GM23338 (cell line): Measurements from ENCODE around the gene PJA2. TPM values are rescaled to one million over a fixed set of nuclear protein-coding genes. Genes with fewer than 3 reads are reported as not detected.

Experiments used
- ATAC-seq: fragments of 200-7000 bp; cut with Tn5 transposase; 3 replicates; pipeline ENCODE4 v1.9.1; 2020
- DNase-seq: peaks from one replicate; pipeline ENCODE4 v3.0.0-alpha.2; 2015; ENCODE audit warnings: low spot score
- H2AFZ ChIP-seq: fragments of 200-600 bp; sonication (generic); 2 replicates; pipeline ENCODE4 v1.8.0; 2016; ENCODE audit warnings: antibody characterized with exemption, mild to moderate bottlenecking, moderate library complexity
- H3F3A ChIP-seq: fragments of 200-600 bp; sonication (generic); replicated peaks from 2 replicates; pipeline ENCODE4 v1.8.0; 2017; ENCODE audit warnings: antibody characterized with exemption, mixed run types, low read depth
- H3K27ac ChIP-seq: fragments of 200-600 bp; sonication (generic); 2 replicates; pipeline ENCODE4 v1.6.1; 2016; ENCODE audit warnings: low read depth
- H3K27me3 ChIP-seq: fragments of 200-600 bp; sonication (generic); 2 replicates; pipeline ENCODE4 v1.8.0; 2016; ENCODE audit warnings: mild to moderate bottlenecking, mixed run types, moderate library complexity; ENCODE audit not compliant: insufficient read depth
- H3K36me3 ChIP-seq: fragments of 200-600 bp; sonication (generic); 2 replicates; pipeline ENCODE4 v1.8.0; 2016; ENCODE audit warnings: mild to moderate bottlenecking; ENCODE audit not compliant: insufficient read depth
- H3K4me1 ChIP-seq: fragments of 200-600 bp; sonication (generic); 2 replicates; pipeline ENCODE4 v1.8.0; 2016; ENCODE audit warnings: mild to moderate bottlenecking, moderate library complexity; ENCODE audit not compliant: insufficient read depth
- H3K4me2 ChIP-seq: fragments of 200-600 bp; sonication (generic); 2 replicates; pipeline ENCODE4 v1.7.1; 2017; ENCODE audit warnings: mixed run types
- H3K4me3 ChIP-seq: fragments of 200-600 bp; sonication (generic); 2 replicates; pipeline ENCODE4 v1.6.1; 2016; ENCODE audit warnings: mixed run types
- H3K79me2 ChIP-seq: fragments of 200-600 bp; sonication (generic); replicated peaks from 2 replicates; pipeline ENCODE4 v1.8.0; 2017; ENCODE audit warnings: mild to moderate bottlenecking; ENCODE audit not compliant: insufficient read depth
- H3K9me2 ChIP-seq: fragments of 200-600 bp; sonication (generic); 2 replicates; pipeline ENCODE4 v1.8.0; 2017; ENCODE audit not compliant: insufficient read depth
- H4K20me1 ChIP-seq: fragments of 200-600 bp; sonication (generic); replicated peaks from 2 replicates; pipeline ENCODE4 v1.8.0; 2017; ENCODE audit warnings: mild to moderate bottlenecking; ENCODE audit not compliant: insufficient read depth
- H3K27ac Mint-ChIP-seq: 2 replicates; pipeline ENCODE4 v1.8.0; 2020; ENCODE audit warnings: inconsistent platforms, mild to moderate bottlenecking, moderate library complexity, mixed read lengths
- H3K27me3 Mint-ChIP-seq: 3 replicates; pipeline ENCODE4 v1.8.0; 2022; ENCODE audit warnings: low read depth, mild to moderate bottlenecking, moderate library complexity, mixed read lengths, inconsistent platforms; ENCODE audit not compliant: insufficient read depth, poor library complexity
- H3K36me3 Mint-ChIP-seq: 3 replicates; pipeline ENCODE4 v1.8.0; 2021; ENCODE audit warnings: low read depth, mild to moderate bottlenecking, inconsistent platforms, moderate library complexity, mixed read lengths
- H3K4me1 Mint-ChIP-seq: 3 replicates; pipeline ENCODE4 v1.8.0; 2020; ENCODE audit warnings: mild to moderate bottlenecking, inconsistent platforms, mixed read lengths
- H3K4me3 Mint-ChIP-seq: 3 replicates; pipeline ENCODE4 v1.8.0; 2021; ENCODE audit warnings: moderate library complexity, mild to moderate bottlenecking, inconsistent platforms, mixed read lengths
- H3K9me3 Mint-ChIP-seq: 3 replicates; pipeline ENCODE4 v1.8.0; 2020; ENCODE audit warnings: moderate library complexity, mild to moderate bottlenecking, inconsistent platforms, mixed read lengths
- CREB1 ChIP-seq: fragments of 250-450 bp; sonication (Bioruptor Pico); IDR thresholded peaks from 2 replicates; pipeline ENCODE4 v1.5.0; 2020; ENCODE audit warnings: low read depth, mild to moderate bottlenecking, moderate library complexity
- CTCF ChIP-seq, 2 experiments: fragments of 200-600 bp in 1 of 2; sonication (generic) in 1 of 2; conservative IDR thresholded peaks; 2 replicates each; pipeline versions ENCODE4 v1.5.1 to v1.6.1; 2016 to 2017; ENCODE audit warnings: antibody characterized with exemption in 2 of 2, low read depth in 2 of 2, mild to moderate bottlenecking in 2 of 2, moderate library complexity in 1 of 2
- ETS1 ChIP-seq: IDR thresholded peaks from 2 replicates; pipeline ENCODE4 v1.6.1; 2016; ENCODE audit warnings: antibody characterized with exemption
- EZH2 ChIP-seq: fragments of 200-600 bp; sonication (generic); IDR thresholded peaks from one replicate; pipeline ENCODE4 v1.8.0; 2017; ENCODE audit warnings: antibody characterized with exemption, mild to moderate bottlenecking, low read depth; ENCODE audit not compliant: unreplicated experiment
- EZH2phosphoT487 ChIP-seq: fragments of 200-600 bp; sonication (generic); IDR thresholded peaks from one replicate; pipeline ENCODE4 v1.8.1; 2018; ENCODE audit warnings: antibody characterized with exemption; ENCODE audit not compliant: unreplicated experiment
- JUNB ChIP-seq: IDR thresholded peaks from one replicate; pipeline ENCODE4 v1.6.1; 2016; ENCODE audit warnings: antibody characterized with exemption; ENCODE audit not compliant: unreplicated experiment
- NANOG ChIP-seq: IDR thresholded peaks from 2 replicates; pipeline ENCODE4 v1.6.1; 2016; ENCODE audit warnings: antibody characterized with exemption, borderline replicate concordance
- POLR2AphosphoS5 ChIP-seq: IDR thresholded peaks from 2 replicates; pipeline ENCODE4 v1.6.1; 2016; ENCODE audit warnings: antibody characterized with exemption, low read depth
- REST ChIP-seq: IDR thresholded peaks from one replicate; pipeline ENCODE4 v1.6.1; 2018; ENCODE audit warnings: antibody characterized with exemption; ENCODE audit not compliant: unreplicated experiment
- STAT1 ChIP-seq: IDR thresholded peaks from one replicate; pipeline ENCODE4 v1.6.1; 2016; ENCODE audit warnings: antibody characterized with exemption; ENCODE audit not compliant: unreplicated experiment
- ZNF114 ChIP-seq: fragments of 250-450 bp; sonication (Bioruptor Pico); IDR thresholded peaks from 2 replicates; pipeline ENCODE4 v1.5.0; 2020; ENCODE audit warnings: mild to moderate bottlenecking, moderate library complexity
- ZNF331 ChIP-seq: fragments of 250-450 bp; sonication (Bioruptor Pico); IDR thresholded peaks from 2 replicates; pipeline ENCODE4 v1.5.0; 2020; ENCODE audit warnings: low read depth, mild to moderate bottlenecking, moderate library complexity
- ZNF462 ChIP-seq: fragments of 250-450 bp; sonication (Bioruptor Pico); IDR thresholded peaks from 2 replicates; pipeline ENCODE4 v1.5.0; 2020; ENCODE audit warnings: mild to moderate bottlenecking, moderate library complexity
- polyA plus RNA-seq: library from polyadenylated mRNA; unstranded; fragments of >200 nt; fragmentation: Nextera tagmentation; extraction: Ambion mirVana; gene quantifications from 2 replicates; pipeline ENCODE4 v1.2.1, GENCODE V29; 2016
- total RNA-seq: library from RNA; depleted of rRNA; stranded (reverse); fragments of >200 nt; shearing (Covaris generic); gene quantifications from 2 replicates; pipeline ENCODE4 v1.2.3, GENCODE V29; 2014

The PJA2 gene
- total and polyA plus RNA-seq, 2 experiments from 2014 or later = 31.5 to 65.3 TPM

GRCh38 chr5:109335114-109335513 lies 74.7 kb downstream of the PJA2 start:
- Mint-ChIP-seq H3K27ac (no peak overlapping the region), H3K4me1 (peaks cover 3% of the 10 kb centered on the region)

More at GRCh38 chr5:109335114-109335513, 74.7 kb downstream of the PJA2 start:
- Histone ChIP-seq H3K27ac (no peak overlapping the region), H3K9me2 (no peaks in the 10 kb centered on the region), H3K27me3 (no peaks in the 10 kb centered on the region), H3K4me3 (no peak overlapping the region), H2AFZ (no peak overlapping the region), H3K79me2 (no peaks in the 10 kb centered on the region), H3K36me3 (no peaks in the 10 kb centered on the region), H3K4me2 (no peak overlapping the region), H4K20me1 (no peaks in the 10 kb centered on the region), H3K4me1 (no peaks in the 10 kb centered on the region), H3F3A (no peaks in the 10 kb centered on the region)
- no peak for ATAC-seq
- Mint-ChIP-seq H3K36me3 (peaks cover 8% of the 10 kb centered on the region), H3K4me3 (no peak overlapping the region), H3K9me3 (peaks cover 5% of the 10 kb centered on the region), H3K27me3 (peaks cover under 1% of the 10 kb centered on the region)
- no peak for DNase-seq
- TF ChIP-seq ZNF114 (CRISPR knock-in tag) (no peak), CREB1 (no peak), CTCF (conservative IDR thresholded peaks at IDR 0.05; ENCODE audit: low read depth in 2 of 2) (no peak), ZNF462 (CRISPR knock-in tag) (no peak), JUNB (no peak), REST (no peak), EZH2 (no peak), ETS1 (no peak), NANOG (no peak), STAT1 (no peak), ZNF331 (CRISPR knock-in tag) (no peak), EZH2phosphoT487 (no peak), POLR2AphosphoS5 (no peak)
